Measurements from ENCODE around the gene TMEM259. TPM values are rescaled to one million over a fixed set of nuclear protein-coding genes. Genes with fewer than 3 reads are reported as not detected.

TMEM259 gene
- total and polyA plus RNA-seq, 9 of the 15 experiments (the other 6 are each of a cell fraction or from before 2014, with no cell fraction given) = 0.52 to 231 (median 63.6) TPM

Small RNA genes lying within 50 kb of the gene (small RNA-seq; reads per million reads assigned to genes)
- 1.3 reads per million, percentile 69 among the genes with 10 or more reads in this experiment for gene RNU6-2

Other genes with a start within 250 kb of the TMEM259 start
Only the 7 nearest of the 25 such genes appear.
- gene WDR18, start 36.8 kb downstream of the TMEM259 start, total RNA-seq (2014; rRNA removed) = 181 and 210 TPM in 2 replicates
- gene WDR18, start 36.8 kb downstream of the TMEM259 start, total RNA-seq (2014; rRNA removed; fragmentation: Illumina TruSeq; extraction: Trizol) = 13.0 and 15.5 TPM in 2 replicates
- gene WDR18, start 36.8 kb downstream of the TMEM259 start, total RNA-seq (2015; rRNA removed; fragmentation: Illumina TruSeq; extraction: Trizol) = 37.6 and 45.0 TPM in 2 replicates
- 128 and 134 TPM in 2 replicates for gene WDR18, start 36.8 kb downstream of the TMEM259 start, total RNA-seq (2021)
- gene WDR18, start 36.8 kb downstream of the TMEM259 start, polyA plus RNA-seq (2011; rRNA removed) = 30.1 and 47.8 TPM in 2 replicates
- gene WDR18, start 36.8 kb downstream of the TMEM259 start, polyA plus RNA-seq (2014; fragmentation: Illumina TruSeq; extraction: Trizol) = 16.3 and 52.9 TPM in 2 replicates
- 1 to 10 TPM in 1 of 2 experiments, under 1 TPM in 1; 0.65 to 1.1 TPM for gene WDR18, start 36.8 kb downstream of the TMEM259 start, polyA plus RNA-seq (2014; fragmentation: Nextera tagmentation; extraction: Ambion mirVana)
- gene WDR18, start 36.8 kb downstream of the TMEM259 start, polyA plus RNA-seq (2014; rRNA removed) = 106 and 130 TPM in 2 replicates
- 0.95 TPM in 1 of 2 replicates, not detected in the other for gene GRIN3B, start 20.7 kb downstream of the TMEM259 start, total RNA-seq (2014; rRNA removed)
- not detected in 2 replicates for gene GRIN3B, start 20.7 kb downstream of the TMEM259 start, total RNA-seq (2014; rRNA removed; fragmentation: Illumina TruSeq; extraction: Trizol)
- gene GRIN3B, start 20.7 kb downstream of the TMEM259 start, total RNA-seq (2015; rRNA removed; fragmentation: Illumina TruSeq; extraction: Trizol) = not detected in 2 replicates
- 0.51 TPM in 1 of 2 replicates, not detected in the other for gene GRIN3B, start 20.7 kb downstream of the TMEM259 start, total RNA-seq (2021)
- 0.06 and 0.23 TPM in 2 replicates for gene GRIN3B, start 20.7 kb downstream of the TMEM259 start, polyA plus RNA-seq (2011; rRNA removed)
- not detected in 2 replicates for gene GRIN3B, start 20.7 kb downstream of the TMEM259 start, polyA plus RNA-seq (2014; fragmentation: Illumina TruSeq; extraction: Trizol)
- not detected for gene GRIN3B, start 20.7 kb downstream of the TMEM259 start, polyA plus RNA-seq (2014; fragmentation: Nextera tagmentation; extraction: Ambion mirVana)
- gene GRIN3B, start 20.7 kb downstream of the TMEM259 start, polyA plus RNA-seq (2014; rRNA removed) = 0.15 and 0.19 TPM in 2 replicates
- gene RNU6-2, start 399 bp upstream of the TMEM259 start, total RNA-seq (2014; rRNA removed) = not detected in 2 replicates
- not detected in 2 replicates for gene RNU6-2, start 399 bp upstream of the TMEM259 start, total RNA-seq (2014; rRNA removed; fragmentation: Illumina TruSeq; extraction: Trizol)
- gene RNU6-2, start 399 bp upstream of the TMEM259 start, total RNA-seq (2015; rRNA removed; fragmentation: Illumina TruSeq; extraction: Trizol) = not detected in 2 replicates
- gene RNU6-2, start 399 bp upstream of the TMEM259 start, total RNA-seq (2021) = not detected in 2 replicates
- gene RNU6-2, start 399 bp upstream of the TMEM259 start, polyA plus RNA-seq (2011; rRNA removed) = not detected in 2 replicates
- not detected in 2 replicates for gene RNU6-2, start 399 bp upstream of the TMEM259 start, polyA plus RNA-seq (2014; fragmentation: Illumina TruSeq; extraction: Trizol)
- not detected for gene RNU6-2, start 399 bp upstream of the TMEM259 start, polyA plus RNA-seq (2014; fragmentation: Nextera tagmentation; extraction: Ambion mirVana)
- gene RNU6-2, start 399 bp upstream of the TMEM259 start, polyA plus RNA-seq (2014; rRNA removed) = not detected in 2 replicates
- gene CNN2, start 5.5 kb upstream of the TMEM259 start, total RNA-seq (2014; rRNA removed) = 82.3 and 124 TPM in 2 replicates
- 33.7 and 45.6 TPM in 2 replicates for gene CNN2, start 5.5 kb upstream of the TMEM259 start, total RNA-seq (2014; rRNA removed; fragmentation: Illumina TruSeq; extraction: Trizol)
- gene CNN2, start 5.5 kb upstream of the TMEM259 start, total RNA-seq (2015; rRNA removed; fragmentation: Illumina TruSeq; extraction: Trizol) = 52.7 and 54.9 TPM in 2 replicates
- gene CNN2, start 5.5 kb upstream of the TMEM259 start, total RNA-seq (2021) = 161 and 174 TPM in 2 replicates
- gene CNN2, start 5.5 kb upstream of the TMEM259 start, polyA plus RNA-seq (2011; rRNA removed) = 36.4 and 61.3 TPM in 2 replicates
- gene CNN2, start 5.5 kb upstream of the TMEM259 start, polyA plus RNA-seq (2014; fragmentation: Illumina TruSeq; extraction: Trizol) = 123 and 158 TPM in 2 replicates
- gene CNN2, start 5.5 kb upstream of the TMEM259 start, polyA plus RNA-seq (2014; fragmentation: Nextera tagmentation; extraction: Ambion mirVana) = 10 to 100 TPM; 12.1 to 12.8 TPM
- 71.3 and 73.3 TPM in 2 replicates for gene CNN2, start 5.5 kb upstream of the TMEM259 start, polyA plus RNA-seq (2014; rRNA removed)
- gene ABCA7, start 19.0 kb upstream of the TMEM259 start, total RNA-seq (2014; rRNA removed) = 31.4 and 45.4 TPM in 2 replicates
- 8.9 and 12.7 TPM in 2 replicates for gene ABCA7, start 19.0 kb upstream of the TMEM259 start, total RNA-seq (2014; rRNA removed; fragmentation: Illumina TruSeq; extraction: Trizol)
- gene ABCA7, start 19.0 kb upstream of the TMEM259 start, total RNA-seq (2015; rRNA removed; fragmentation: Illumina TruSeq; extraction: Trizol) = 19.1 and 22.8 TPM in 2 replicates
- gene ABCA7, start 19.0 kb upstream of the TMEM259 start, total RNA-seq (2021) = 90.0 and 96.1 TPM in 2 replicates
- 32.6 and 52.0 TPM in 2 replicates for gene ABCA7, start 19.0 kb upstream of the TMEM259 start, polyA plus RNA-seq (2011; rRNA removed)
- 31.2 and 32.6 TPM in 2 replicates for gene ABCA7, start 19.0 kb upstream of the TMEM259 start, polyA plus RNA-seq (2014; fragmentation: Illumina TruSeq; extraction: Trizol)
- gene ABCA7, start 19.0 kb upstream of the TMEM259 start, polyA plus RNA-seq (2014; fragmentation: Nextera tagmentation; extraction: Ambion mirVana) = 1 to 10 TPM; 2.3 to 3.0 TPM
- 73.5 and 94.1 TPM in 2 replicates for gene ABCA7, start 19.0 kb upstream of the TMEM259 start, polyA plus RNA-seq (2014; rRNA removed)
- gene ARHGAP45, start 46.0 kb upstream of the TMEM259 start, total RNA-seq (2014; rRNA removed) = 22.1 and 31.1 TPM in 2 replicates
- gene ARHGAP45, start 46.0 kb upstream of the TMEM259 start, total RNA-seq (2014; rRNA removed; fragmentation: Illumina TruSeq; extraction: Trizol) = 1.0 and 1.8 TPM in 2 replicates
- 4.2 and 6.0 TPM in 2 replicates for gene ARHGAP45, start 46.0 kb upstream of the TMEM259 start, total RNA-seq (2015; rRNA removed; fragmentation: Illumina TruSeq; extraction: Trizol)
- 18.0 and 19.9 TPM in 2 replicates for gene ARHGAP45, start 46.0 kb upstream of the TMEM259 start, total RNA-seq (2021)
- gene ARHGAP45, start 46.0 kb upstream of the TMEM259 start, polyA plus RNA-seq (2011; rRNA removed) = 4.4 and 7.6 TPM in 2 replicates
- gene ARHGAP45, start 46.0 kb upstream of the TMEM259 start, polyA plus RNA-seq (2014; fragmentation: Illumina TruSeq; extraction: Trizol) = 1.9 and 6.9 TPM in 2 replicates
- under 1 TPM; 0.08 to 0.63 TPM for gene ARHGAP45, start 46.0 kb upstream of the TMEM259 start, polyA plus RNA-seq (2014; fragmentation: Nextera tagmentation; extraction: Ambion mirVana)
- gene ARHGAP45, start 46.0 kb upstream of the TMEM259 start, polyA plus RNA-seq (2014; rRNA removed) = 16.3 and 20.2 TPM in 2 replicates
- gene POLR2E, start 74.3 kb upstream of the TMEM259 start, total RNA-seq (2014; rRNA removed) = 297 and 441 TPM in 2 replicates
- 40.2 and 78.0 TPM in 2 replicates for gene POLR2E, start 74.3 kb upstream of the TMEM259 start, total RNA-seq (2014; rRNA removed; fragmentation: Illumina TruSeq; extraction: Trizol)
- gene POLR2E, start 74.3 kb upstream of the TMEM259 start, total RNA-seq (2015; rRNA removed; fragmentation: Illumina TruSeq; extraction: Trizol) = 141 and 144 TPM in 2 replicates
- 328 and 351 TPM in 2 replicates for gene POLR2E, start 74.3 kb upstream of the TMEM259 start, total RNA-seq (2021)
- 244 and 334 TPM in 2 replicates for gene POLR2E, start 74.3 kb upstream of the TMEM259 start, polyA plus RNA-seq (2011; rRNA removed)
- 267 and 448 TPM in 2 replicates for gene POLR2E, start 74.3 kb upstream of the TMEM259 start, polyA plus RNA-seq (2014; fragmentation: Illumina TruSeq; extraction: Trizol)
- 10 to 100 TPM in 1 of 2 experiments, 1 to 10 TPM in 1; 3.4 to 32.5 TPM for gene POLR2E, start 74.3 kb upstream of the TMEM259 start, polyA plus RNA-seq (2014; fragmentation: Nextera tagmentation; extraction: Ambion mirVana)
- gene POLR2E, start 74.3 kb upstream of the TMEM259 start, polyA plus RNA-seq (2014; rRNA removed) = 413 and 438 TPM in 2 replicates